ENCODE results near the gene ADGRG6. TPM values are rescaled to one million over a fixed set of nuclear protein-coding genes. Genes with fewer than 3 reads are reported as not detected.

ADGRG6 gene
- total RNA-seq, 1 experiment from 2014 or later, result 0.49 TPM

- H3K4me3 ChIP-seq (ENCODE audit: low read depth, low read length, poor library complexity, severe bottlenecking), result no peak overlapping the region
- peaks cover 2% of the 10 kb centered on the region for H3K4me1 ChIP-seq (ENCODE audit: insufficient read depth, low read length, poor library complexity, severe bottlenecking)
- BruUV-seq (replicated peaks), result no TSS peak
- no peaks in the 10 kb centered on the region for H3K9me3 ChIP-seq (ENCODE audit: low read depth, low read length, poor library complexity, severe bottlenecking)
- TF ChIP-seq EZH2 (IDR thresholded peaks at IDR 0.05; ENCODE audit: borderline replicate concordance, low read depth, low read length, poor library complexity, severe bottlenecking) (no peak), CTCF (conservative IDR thresholded peaks at IDR 0.05; ENCODE audit: low read depth, low read length) (no peak)
- no peak for DNase-seq (ENCODE audit: low spot score)
- H3K27ac ChIP-seq (ENCODE audit: low read depth, low read length, poor library complexity, severe bottlenecking), result no peak overlapping the region
- H3K36me3 ChIP-seq (ENCODE audit: insufficient read depth, low read length, poor library complexity, severe bottlenecking), result no peaks in the 10 kb centered on the region
- intact Hi-C loops (cut with micrococcal nuclease; ENCODE audit: unreplicated experiment), result loop anchor here (10.0 kb wide), 2 partner anchors 218 to 1538 kb away; no protein-coding TSS in a partner anchor
- POLR2A ChIA-PET (ENCODE audit: low non-redundant PET), result no interaction called here
- CTCF ChIA-PET, result interaction anchor here (0.5 kb wide), 1 partner anchor 89 kb away, joined by 8 read pairs; no protein-coding TSS in a partner anchor
- H3K27me3 ChIP-seq (replicated peaks; ENCODE audit: insufficient read depth, low read depth, low read length, poor library complexity), result no peaks in the 10 kb centered on the region
These were observed 174.6 kb downstream of the ADGRG6 start for GRCh38 chr6:142476452-142476851.

GRCh38 chr6:142478117-142478516 lies 176.3 kb downstream of the ADGRG6 start:
- intact Hi-C loops (cut with micrococcal nuclease; ENCODE audit: unreplicated experiment), result loop anchor here (10.0 kb wide), 2 partner anchors 217 to 1537 kb away; no protein-coding TSS in a partner anchor
- POLR2A ChIA-PET (ENCODE audit: low non-redundant PET), result no interaction called here
- DNase-seq (ENCODE audit: low spot score), result peak; percentile 57

GRCh38 chr6:142481466-142481865 lies 179.7 kb downstream of the ADGRG6 start:
- no TSS peak for BruUV-seq (replicated peaks)
- H3K27ac ChIP-seq (ENCODE audit: low read depth, low read length, poor library complexity, severe bottlenecking), result no peak overlapping the region
- TF ChIP-seq EZH2 (IDR thresholded peaks at IDR 0.05; ENCODE audit: borderline replicate concordance, low read depth, low read length, poor library complexity, severe bottlenecking), result no peak
- no peak for TF ChIP-seq CTCF (conservative IDR thresholded peaks at IDR 0.05; ENCODE audit: low read depth, low read length)
- no peak for DNase-seq (ENCODE audit: low spot score)
- POLR2A ChIA-PET (ENCODE audit: low non-redundant PET), result no interaction called here
- CTCF ChIA-PET, result no interaction called here
- H3K4me1 ChIP-seq (ENCODE audit: insufficient read depth, low read length, poor library complexity, severe bottlenecking), result peaks cover 2% of the 10 kb centered on the region
- intact Hi-C loops (cut with micrococcal nuclease; ENCODE audit: unreplicated experiment), result no loop called here
- H3K9me3 ChIP-seq (ENCODE audit: low read depth, low read length, poor library complexity, severe bottlenecking), result no peaks in the 10 kb centered on the region
- no peaks in the 10 kb centered on the region for H3K27me3 ChIP-seq (replicated peaks; ENCODE audit: insufficient read depth, low read depth, low read length, poor library complexity)
- H3K4me3 ChIP-seq (ENCODE audit: low read depth, low read length, poor library complexity, severe bottlenecking), result no peak overlapping the region
- no peaks in the 10 kb centered on the region for H3K36me3 ChIP-seq (ENCODE audit: insufficient read depth, low read length, poor library complexity, severe bottlenecking)

More at GRCh38 chr6:142478117-142478516, 176.3 kb downstream of the ADGRG6 start:
- no peaks in the 10 kb centered on the region for H3K9me3 ChIP-seq (ENCODE audit: low read depth, low read length, poor library complexity, severe bottlenecking)
- no peaks in the 10 kb centered on the region for H3K36me3 ChIP-seq (ENCODE audit: insufficient read depth, low read length, poor library complexity, severe bottlenecking)
- H3K27ac ChIP-seq (ENCODE audit: low read depth, low read length, poor library complexity, severe bottlenecking), result no peak overlapping the region
- peaks cover 2% of the 10 kb centered on the region for H3K4me1 ChIP-seq (ENCODE audit: insufficient read depth, low read length, poor library complexity, severe bottlenecking)
- CTCF ChIA-PET, result no interaction called here
- TF ChIP-seq EZH2 (IDR thresholded peaks at IDR 0.05; ENCODE audit: borderline replicate concordance, low read depth, low read length, poor library complexity, severe bottlenecking) (no peak), CTCF (conservative IDR thresholded peaks at IDR 0.05; ENCODE audit: low read depth, low read length) (no peak)
- no peaks in the 10 kb centered on the region for H3K27me3 ChIP-seq (replicated peaks; ENCODE audit: insufficient read depth, low read depth, low read length, poor library complexity)
- no peak overlapping the region for H3K4me3 ChIP-seq (ENCODE audit: low read depth, low read length, poor library complexity, severe bottlenecking)
- no TSS peak for BruUV-seq (replicated peaks)

Data from A673 (cell line).